Measurements from ENCODE around the gene XG.

XG gene

DNA sequence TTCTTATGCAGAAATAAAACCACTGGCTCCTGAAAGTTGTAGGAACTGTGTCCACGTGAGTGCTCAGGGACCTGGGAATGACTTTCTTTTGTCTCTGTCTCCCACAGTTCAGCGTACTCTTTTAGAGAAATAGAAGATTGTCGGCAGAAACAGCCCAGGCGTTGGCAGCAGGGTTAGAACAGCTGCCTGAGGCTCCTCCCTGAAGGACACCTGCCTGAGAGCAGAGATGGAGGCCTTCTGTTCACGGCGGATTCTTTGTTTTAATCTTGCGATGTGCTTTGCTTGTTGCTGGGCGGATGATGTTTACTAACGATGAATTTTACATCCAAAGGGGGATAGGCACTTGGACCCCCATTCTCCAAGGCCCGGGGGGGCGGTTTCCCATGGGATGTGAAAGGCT is 11.2 kb upstream of the XG start:
- TF ChIP-seq, protein P1, sequence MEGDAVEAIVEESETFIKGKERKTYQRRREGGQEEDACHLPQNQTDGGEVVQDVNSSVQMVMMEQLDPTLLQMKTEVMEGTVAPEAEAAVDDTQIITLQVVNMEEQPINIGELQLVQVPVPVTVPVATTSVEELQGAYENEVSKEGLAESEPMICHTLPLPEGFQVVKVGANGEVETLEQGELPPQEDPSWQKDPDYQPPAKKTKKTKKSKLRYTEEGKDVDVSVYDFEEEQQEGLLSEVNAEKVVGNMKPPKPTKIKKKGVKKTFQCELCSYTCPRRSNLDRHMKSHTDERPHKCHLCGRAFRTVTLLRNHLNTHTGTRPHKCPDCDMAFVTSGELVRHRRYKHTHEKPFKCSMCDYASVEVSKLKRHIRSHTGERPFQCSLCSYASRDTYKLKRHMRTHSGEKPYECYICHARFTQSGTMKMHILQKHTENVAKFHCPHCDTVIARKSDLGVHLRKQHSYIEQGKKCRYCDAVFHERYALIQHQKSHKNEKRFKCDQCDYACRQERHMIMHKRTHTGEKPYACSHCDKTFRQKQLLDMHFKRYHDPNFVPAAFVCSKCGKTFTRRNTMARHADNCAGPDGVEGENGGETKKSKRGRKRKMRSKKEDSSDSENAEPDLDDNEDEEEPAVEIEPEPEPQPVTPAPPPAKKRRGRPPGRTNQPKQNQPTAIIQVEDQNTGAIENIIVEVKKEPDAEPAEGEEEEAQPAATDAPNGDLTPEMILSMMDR (IDR thresholded peaks at IDR 0.05) = no peak

- TF ChIP-seq, protein P1 (IDR thresholded peaks at IDR 0.05) = no peak
Measured at GRCh38 chrX:2741386-2741785, 10.5 kb upstream of the XG start.

- TF ChIP-seq, protein P1 (IDR thresholded peaks at IDR 0.05) = no peak
Measured at GRCh38 chrX:2748171-2748814, 3.5 kb upstream of the XG start.

- TF ChIP-seq, protein P1 (IDR thresholded peaks at IDR 0.05) = no peak
Measured at GRCh38 chrX:2748815-2749188, 3.0 kb upstream of the XG start.

DNA sequence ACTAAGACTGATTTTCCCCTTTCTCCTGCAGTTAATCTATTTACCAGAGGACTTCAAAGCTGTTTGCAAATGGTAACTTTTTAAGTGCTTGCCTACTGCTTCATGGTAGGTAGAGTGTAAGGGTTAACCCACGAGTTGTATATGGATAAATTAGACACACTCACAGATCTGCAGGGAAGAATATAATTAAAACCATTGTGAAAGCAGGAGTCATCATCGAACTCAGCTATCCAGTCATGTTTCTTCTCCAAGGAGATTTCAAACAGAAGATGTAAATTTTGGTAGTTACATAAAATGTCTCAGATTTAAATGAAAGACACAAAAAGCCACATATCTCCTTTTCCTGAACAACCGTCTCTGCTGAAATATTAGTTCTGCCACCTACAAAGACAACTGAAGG is 549 bp upstream of the XG start:
- TF ChIP-seq, protein P1 (IDR thresholded peaks at IDR 0.05) = no peak

GRCh38 chrX:2756548-2756947 is 4.7 kb downstream of the XG start:
- TF ChIP-seq, protein P1 (IDR thresholded peaks at IDR 0.05) = no peak

DNA sequence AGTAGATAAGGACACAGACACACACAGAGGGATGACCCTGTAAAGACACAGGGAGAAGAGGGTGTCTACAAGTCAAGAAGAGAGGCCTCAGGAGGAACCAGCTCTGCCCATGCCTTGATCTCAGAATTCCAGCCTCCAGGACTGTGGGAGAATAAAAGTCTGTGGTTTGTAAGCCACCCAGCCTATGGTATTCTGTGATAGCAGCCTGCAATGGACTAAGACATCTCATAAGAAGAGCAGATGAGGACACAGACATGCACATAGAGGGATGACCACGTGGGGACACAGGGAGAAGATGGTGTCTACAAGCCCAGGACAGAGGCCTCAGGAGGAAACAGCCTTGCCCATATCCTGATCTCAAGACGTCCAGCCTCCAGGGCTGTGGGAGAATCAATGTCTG is 9.4 kb downstream of the XG start:
- TF ChIP-seq, protein P1 (IDR thresholded peaks at IDR 0.05) = no peak

DNA sequence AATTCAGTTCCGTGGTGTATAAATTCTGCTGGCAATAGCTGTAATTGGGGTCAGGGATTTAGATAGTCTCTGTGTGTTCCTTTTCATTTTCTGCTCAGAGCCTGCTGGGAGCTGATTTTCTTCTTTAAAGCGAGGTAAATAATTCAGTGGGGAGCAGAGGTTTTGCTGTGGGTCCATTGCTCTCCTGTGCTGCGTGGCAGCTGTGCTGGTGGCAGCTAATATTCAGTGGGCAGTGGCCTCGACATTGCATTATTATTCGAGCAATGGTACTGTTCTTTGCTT is 13.7 kb downstream of the XG start:
- TF ChIP-seq, protein P1 (IDR thresholded peaks at IDR 0.05) = no peak

Data from LNCAP (cell line).